Glomerular endothelial cell (primary cell): ENCODE data around the gene SCRN2. TPM values are rescaled to one million over a fixed set of nuclear protein-coding genes. Genes with fewer than 3 reads are reported as not detected.

Experiments used
- DNase-seq: peaks from one replicate; pipeline ENCODE4 v3.0.0-alpha.2; 2011; ENCODE audit warnings: low read depth, low spot score; ENCODE audit errors: extremely low read depth
- total RNA-seq: library from RNA; depleted of rRNA; stranded (reverse); fragments of >200 nt; gene quantifications from 2 replicates; pipeline ENCODE4 v1.2.3, GENCODE V29; 2015

SCRN2 gene
- total RNA-seq, 1 donor from 2014 or later, result 27.8 TPM

GRCh38 chr17:47822785-47823184 lies 18.3 kb downstream of the SCRN2 start:
- no peak for DNase-seq

GRCh38 chr17:47821424-47822391 lies 19.4 kb downstream of the SCRN2 start, which contains the start of gene OSBPL7:
Gene OSBPL7, minus strand, starts transcription at chr17:47821794. Its CDS starts 1,516 bp downstream, at chr17:47820278.
- DNase-seq, result peak; percentile 45

- DNase-seq, result no peak
Measured at GRCh38 chr17:47821031-47821423, 20.0 kb downstream of the SCRN2 start.

GRCh38 chr17:47820033-47820789 lies 20.9 kb downstream of the SCRN2 start:
- no peak for DNase-seq

GRCh38 chr17:47819475-47819874 lies 21.6 kb downstream of the SCRN2 start:
- no peak for DNase-seq

GRCh38 chr17:47818002-47818695 lies 22.9 kb downstream of the SCRN2 start:
- DNase-seq, result no peak

- no peak for DNase-seq
Measured at GRCh38 chr17:47816947-47817346, 24.1 kb downstream of the SCRN2 start.

- DNase-seq, result no peak
Measured at GRCh38 chr17:47816111-47816735, 24.9 kb downstream of the SCRN2 start.

- no peak for DNase-seq
Measured at GRCh38 chr17:47815106-47815918, 25.8 kb downstream of the SCRN2 start.

GRCh38 chr17:47813512-47814031 lies 27.5 kb downstream of the SCRN2 start:
- no peak for DNase-seq

GRCh38 chr17:47813077-47813476 lies 28.0 kb downstream of the SCRN2 start:
- DNase-seq, result no peak

GRCh38 chr17:47812146-47812920 lies 28.7 kb downstream of the SCRN2 start:
- no peak for DNase-seq

GRCh38 chr17:47811709-47812108 lies 29.4 kb downstream of the SCRN2 start:
- no peak for DNase-seq

- no peak for DNase-seq
Measured at GRCh38 chr17:47810901-47811635, 30.0 kb downstream of the SCRN2 start.

GRCh38 chr17:47810200-47810821 lies 30.8 kb downstream of the SCRN2 start:
- peak; percentile 39 for DNase-seq

GRCh38 chr17:47808830-47809480 lies 32.1 kb downstream of the SCRN2 start:
- DNase-seq, result no peak
